ENCODE results near the gene AGK. TPM values are rescaled to one million over a fixed set of nuclear protein-coding genes. Genes with fewer than 3 reads are reported as not detected.

The AGK gene
- polyA plus RNA-seq, 4 donors: 35.2 to 40.8 (median 39.3) TPM

DNA sequence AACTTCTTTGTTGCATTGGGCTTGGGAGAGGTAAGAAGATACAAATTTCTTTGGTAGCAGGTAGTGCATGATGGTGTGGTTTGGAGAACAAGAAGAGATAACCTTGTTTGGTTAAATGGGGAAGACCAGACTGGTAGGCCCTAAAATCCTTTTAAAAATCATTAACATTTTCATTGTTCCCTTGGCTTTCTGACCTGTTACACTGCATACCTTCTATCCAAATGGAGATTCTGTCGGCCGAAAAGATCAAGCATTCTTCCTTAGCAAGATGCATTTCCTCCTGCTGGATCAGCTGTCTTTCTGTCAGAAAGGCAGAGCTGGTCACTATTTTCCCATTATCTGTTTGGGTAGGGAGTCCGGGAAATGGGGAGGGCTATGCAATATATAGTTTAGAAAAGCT lies 33.7 kb downstream of the AGK start:
- DNase-seq (ENCODE audit: low read depth in 4 of 4, low spot score in 3 of 4): no peak

DNA sequence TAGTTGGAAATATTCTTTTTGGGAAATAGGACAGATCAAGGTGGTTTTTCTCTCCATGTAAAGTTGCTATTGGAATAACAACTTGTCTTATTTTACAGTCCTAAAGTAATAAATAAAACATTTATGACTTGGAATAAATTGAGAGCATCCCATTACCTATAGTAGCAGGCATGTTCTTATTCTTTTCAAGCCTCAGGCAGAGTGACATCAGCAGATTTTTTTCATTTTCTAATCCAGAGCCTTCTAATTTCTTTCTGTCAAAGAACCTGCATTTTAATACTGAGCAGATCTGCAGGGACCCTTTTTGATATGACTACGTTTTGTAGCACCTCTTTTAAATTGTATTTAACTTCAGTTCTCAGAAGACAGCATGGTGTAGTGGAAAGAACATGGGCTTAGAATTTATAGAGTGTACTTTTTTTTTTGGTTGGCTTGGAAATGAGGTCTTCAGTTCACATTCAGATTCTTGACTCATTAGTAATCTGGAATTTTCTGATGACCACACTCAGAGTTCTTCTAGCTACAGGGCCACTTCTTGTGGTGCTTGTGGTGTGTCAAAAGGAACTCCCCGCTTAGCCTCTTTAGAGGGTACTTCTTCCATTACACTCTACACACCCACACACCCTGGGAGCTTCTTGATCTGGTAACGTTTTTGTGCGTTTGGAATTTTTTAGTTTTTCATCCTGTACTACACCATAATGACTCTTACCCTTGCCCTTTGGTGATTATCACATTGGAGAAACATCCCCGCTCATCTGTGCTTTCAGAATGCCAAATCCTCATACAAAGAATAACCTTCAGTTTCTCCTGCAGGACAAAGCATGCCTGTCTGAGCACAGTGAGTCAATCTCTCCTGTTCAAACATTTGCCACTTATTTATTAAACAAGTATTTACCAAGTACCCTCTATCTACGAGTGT lies 34.6 kb downstream of the AGK start:
- no peak for DNase-seq (ENCODE audit: low read depth in 4 of 4, low spot score in 3 of 4)

DNA sequence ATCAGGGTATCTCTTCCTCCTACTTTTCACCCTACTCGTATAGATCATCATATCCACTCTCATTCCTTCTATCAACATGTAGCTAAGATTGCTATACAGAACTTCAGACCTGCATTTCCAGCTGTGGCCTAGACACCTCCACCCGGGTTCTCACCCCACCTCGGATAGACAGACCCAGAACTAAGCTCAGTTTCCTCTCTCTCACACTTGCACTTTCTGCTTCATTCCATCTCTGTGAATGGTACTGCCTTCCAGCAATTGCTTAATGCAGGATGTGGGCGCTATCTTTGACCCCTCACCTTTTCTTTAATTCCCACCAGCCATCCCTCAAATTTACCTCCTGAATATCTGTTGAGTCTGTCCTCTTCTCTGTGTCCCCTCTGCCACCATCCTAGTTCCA lies 35.7 kb downstream of the AGK start:
- DNase-seq (ENCODE audit: low read depth in 4 of 4, low spot score in 3 of 4): no peak

DNA sequence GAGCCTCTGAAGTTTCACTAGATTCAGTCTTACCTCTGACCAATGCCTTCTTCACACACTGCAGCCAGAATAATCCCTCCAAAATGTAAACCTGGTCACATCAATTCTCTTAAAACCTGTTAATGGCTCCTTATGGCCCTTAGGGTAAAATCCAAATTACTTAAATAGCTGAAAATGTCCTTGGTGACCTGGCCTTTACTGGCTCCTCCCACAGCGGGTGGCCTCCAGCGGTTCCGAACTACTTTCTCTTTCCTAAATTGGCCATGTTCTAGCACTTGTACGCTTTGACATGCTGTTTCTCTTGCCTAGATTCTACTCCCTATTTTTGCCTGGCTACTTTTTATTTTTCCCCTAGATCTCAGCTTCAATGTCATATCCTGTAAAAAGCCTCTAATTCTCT lies 36.1 kb downstream of the AGK start:
- no peak for DNase-seq (ENCODE audit: low read depth in 4 of 4, low spot score in 3 of 4)

DNA sequence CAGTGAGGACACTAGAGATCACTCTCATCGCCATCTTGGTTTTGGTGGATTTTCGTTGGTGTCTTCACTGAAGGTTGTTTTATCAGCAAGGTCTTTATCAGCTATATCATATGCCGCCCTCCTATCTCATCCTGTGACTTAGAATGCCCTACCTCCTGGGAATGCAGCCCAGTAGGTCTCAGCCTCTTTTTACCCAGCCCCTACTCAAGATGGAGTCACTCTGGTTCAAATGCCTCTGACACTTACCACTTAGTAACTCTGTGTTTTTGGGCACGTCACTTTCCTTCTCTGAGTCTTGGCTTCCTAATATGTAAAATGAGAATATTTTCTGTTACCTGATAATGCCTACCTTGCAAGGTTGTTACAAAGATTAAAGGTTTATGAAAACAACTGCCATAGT lies 37.7 kb downstream of the AGK start:
- no peak for DNase-seq (ENCODE audit: low read depth in 4 of 4, low spot score in 3 of 4)

DNA sequence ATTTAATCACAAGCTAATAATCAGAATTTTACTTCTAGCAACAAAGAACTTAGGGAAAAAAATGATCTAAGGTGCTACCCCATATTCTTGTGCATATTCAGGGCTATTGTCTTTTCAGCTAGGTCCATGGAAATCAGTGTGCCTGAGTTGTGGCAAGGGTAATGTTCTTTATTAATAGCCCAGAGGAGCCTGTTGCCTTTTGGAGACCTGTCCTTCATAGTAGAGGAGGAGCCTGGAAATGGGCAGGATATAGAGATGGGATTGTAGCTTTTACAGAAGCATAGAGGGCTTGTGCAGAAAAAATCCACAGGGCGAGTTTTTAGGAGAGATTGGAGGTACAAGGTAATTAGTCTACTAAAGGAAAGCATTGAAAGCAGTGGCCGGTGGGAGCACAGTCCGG lies 38.9 kb downstream of the AGK start:
- no peak for DNase-seq (ENCODE audit: low read depth in 4 of 4, low spot score in 3 of 4)

DNA sequence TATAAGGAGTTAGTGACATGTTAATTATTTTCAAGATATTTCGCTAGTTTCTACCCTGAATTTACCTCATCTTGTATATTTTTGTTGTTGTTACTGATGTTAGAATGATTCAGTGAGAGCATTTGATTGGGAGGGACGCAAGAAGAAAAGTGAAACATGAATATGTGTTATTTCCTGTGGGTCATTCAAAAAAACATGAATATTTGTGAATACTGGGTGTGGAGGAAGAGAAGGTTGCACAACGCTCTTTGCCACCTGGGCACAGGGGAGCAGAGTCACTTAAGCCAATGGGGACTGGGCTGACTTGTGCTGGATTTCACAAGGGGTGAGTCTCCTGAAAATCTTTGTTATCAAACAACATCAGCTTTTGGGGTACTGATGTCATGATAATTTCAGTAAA lies 39.5 kb downstream of the AGK start:
- no peak for DNase-seq (ENCODE audit: low read depth in 4 of 4, low spot score in 3 of 4)

DNA sequence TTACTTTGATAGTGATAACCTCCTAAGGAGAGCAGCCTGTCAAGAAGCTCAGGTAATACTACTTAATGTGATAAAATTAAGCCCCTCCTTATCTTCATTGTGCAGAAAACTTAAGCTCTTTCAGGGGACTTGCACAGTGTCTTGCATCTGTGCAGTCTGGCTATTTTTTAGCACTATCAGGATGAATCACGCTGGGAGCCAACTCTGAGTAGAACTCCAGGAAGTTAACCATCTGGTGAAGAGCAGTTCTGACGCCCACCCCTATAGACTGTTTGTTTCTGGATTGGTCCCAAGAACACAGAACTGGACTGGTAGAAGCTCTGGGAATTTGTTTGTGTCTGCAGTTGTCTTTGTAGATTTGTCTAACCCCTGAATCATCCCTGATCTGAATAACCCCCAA lies 41.9 kb downstream of the AGK start:
- no peak for DNase-seq (ENCODE audit: low read depth in 4 of 4, low spot score in 3 of 4)

DNA sequence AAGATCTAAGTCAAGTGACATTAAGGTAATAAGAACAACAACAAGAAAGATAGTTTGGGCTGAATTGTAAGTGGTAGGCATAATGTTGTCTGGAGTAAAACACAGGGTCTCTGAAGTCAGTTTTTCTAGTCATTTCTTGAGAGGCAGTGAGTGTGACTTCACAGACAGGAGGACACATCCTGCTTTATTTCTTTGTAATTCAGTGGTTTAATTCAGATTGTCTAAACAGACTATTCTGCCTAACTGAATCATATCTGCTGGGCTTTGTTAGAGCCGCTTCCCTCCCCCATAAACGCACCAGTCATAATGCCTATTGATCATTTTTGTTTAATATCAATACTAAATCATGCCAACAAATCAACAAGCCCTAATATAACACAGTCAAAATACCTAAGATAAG lies 46.8 kb downstream of the AGK start:
- no peak for DNase-seq (ENCODE audit: low read depth in 4 of 4, low spot score in 3 of 4)

DNA sequence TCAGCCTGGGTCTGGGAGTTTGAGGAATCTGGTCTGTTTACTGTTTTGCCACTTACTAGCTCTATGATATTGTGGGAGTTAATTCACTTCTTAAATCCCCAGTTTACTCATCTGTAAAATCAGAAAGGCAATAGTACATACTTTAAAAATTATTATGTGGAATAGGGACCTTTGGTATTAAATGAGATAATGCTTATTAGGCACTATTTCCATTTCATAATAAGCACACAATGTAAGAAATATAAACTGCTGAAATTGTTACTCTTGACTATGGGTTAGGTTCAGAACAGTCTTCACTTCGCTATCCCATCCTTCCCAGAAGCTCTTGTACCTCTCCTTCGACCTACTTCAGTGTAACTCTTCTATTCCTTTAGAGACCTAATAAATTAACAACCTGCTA lies 47.2 kb downstream of the AGK start:
- DNase-seq (ENCODE audit: low read depth in 4 of 4, low spot score in 3 of 4): no peak

DNA sequence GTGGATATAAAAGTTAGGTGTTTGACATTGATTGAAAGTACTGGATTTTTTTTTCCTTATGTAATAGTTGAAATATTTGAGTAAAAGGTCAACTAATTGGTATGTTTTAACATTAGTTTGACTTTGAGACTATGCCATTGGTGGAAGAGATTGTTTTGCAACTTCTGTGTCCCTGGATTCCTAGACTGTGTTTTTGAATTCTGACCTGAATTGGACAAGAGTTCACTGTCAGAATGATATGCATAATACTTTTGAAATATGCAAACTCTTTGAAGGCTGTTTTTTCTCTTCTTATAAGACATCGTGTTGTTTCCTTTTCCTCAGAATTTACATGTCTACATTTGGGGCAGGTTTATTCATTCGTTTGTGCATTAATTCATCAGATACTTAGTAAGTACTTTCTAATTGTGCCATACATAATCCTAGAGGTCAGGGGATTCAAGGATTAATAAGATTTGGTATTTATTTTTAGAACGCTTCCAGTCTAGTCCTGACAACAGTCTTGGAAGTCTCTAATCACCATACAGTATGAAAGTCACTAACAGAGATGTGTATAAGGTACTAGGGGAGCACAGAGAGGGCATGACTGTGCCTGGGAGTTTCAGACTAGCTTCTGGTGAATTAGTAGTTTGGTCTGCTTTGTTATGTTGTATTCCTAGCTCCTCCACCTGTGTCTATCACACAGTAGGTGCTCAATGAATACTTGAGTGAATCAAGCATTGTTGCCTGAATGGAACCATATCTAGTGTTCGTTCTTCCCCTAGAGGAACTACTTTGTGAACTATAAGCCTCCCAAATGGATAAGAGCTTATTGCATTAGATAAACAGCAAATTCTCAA lies 49.2 kb downstream of the AGK start:
- no peak for DNase-seq (ENCODE audit: low read depth in 4 of 4, low spot score in 3 of 4)

DNA sequence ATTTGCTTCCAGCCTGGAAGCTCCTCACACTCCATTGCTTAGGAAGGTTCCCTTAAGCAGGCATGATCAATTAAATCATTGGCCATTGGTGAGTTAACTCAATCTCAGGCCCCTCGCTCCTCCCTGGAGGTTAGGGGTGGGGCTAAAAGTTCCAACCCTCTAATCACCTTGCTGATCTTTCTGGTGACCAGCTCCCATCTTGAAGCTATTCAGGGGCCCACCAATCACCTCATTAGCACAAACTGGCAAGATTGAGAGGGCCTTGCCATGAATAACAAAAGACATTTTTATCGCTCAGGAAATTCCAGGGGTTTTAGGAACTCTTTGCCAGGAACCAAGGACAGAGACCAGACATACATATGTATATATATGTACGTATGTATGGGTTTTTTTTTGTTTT lies 58.4 kb downstream of the AGK start:
- DNase-seq (ENCODE audit: low read depth in 4 of 4, low spot score in 3 of 4): no peak

DNA sequence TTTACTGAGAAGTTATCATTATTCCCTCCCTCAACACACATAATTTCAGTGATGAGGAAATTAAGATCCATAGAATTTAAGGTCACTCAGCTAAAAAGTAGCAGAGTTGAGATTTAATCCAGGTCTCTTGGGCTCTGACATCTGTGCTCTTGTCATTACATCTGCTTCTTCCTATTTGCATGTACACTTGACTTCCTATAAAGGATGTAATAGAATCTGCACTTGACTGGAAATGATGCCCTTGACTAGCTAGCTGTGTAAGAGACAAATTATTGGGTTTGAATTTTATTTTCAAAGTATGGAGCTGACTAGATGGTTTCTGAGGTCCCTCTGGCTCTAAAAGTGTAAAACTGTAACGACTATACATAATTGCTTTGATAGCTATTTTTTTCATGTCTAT lies 59.5 kb downstream of the AGK start:
- DNase-seq (ENCODE audit: low read depth in 4 of 4, low spot score in 3 of 4): no peak

DNA sequence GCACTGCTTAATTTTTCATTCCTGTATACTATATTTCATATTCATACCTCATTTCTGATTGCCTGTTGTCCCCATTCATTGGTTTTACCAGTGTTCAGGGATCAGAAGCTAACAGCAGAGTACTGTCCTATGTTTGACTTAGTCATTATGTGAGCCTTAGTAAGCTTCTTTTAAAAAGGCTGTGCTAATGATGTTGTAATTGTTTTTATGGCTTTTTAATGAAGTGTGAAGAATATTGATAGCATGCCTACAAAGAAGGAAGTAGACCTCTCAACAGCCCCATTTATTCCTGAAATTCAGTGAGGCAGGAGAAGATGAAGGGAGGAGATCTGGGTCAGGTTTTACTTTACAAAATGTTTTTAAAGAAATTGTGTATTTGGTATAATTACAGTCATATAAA lies 61.7 kb downstream of the AGK start:
- DNase-seq (ENCODE audit: low read depth in 4 of 4, low spot score in 3 of 4): no peak

DNA sequence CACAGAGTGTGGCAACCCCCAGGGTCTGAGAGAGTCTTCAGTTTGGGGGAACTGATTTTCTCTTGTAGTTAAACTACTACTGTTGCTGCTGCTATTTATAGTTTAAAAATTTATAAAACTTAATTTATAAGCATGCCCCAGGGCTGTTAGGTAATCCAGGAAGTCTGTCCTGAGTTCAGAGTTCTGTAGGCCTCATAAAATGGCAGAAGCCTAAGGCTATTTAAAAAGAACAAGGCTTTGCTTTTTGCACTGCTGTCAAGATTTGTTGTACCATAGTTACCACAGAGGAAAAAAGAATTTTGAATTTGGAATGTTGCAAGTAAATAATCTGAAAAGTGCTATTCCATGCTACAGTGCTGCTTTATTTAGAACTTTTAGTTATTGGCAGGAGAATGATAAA lies 66.1 kb downstream of the AGK start:
- DNase-seq (ENCODE audit: low read depth in 4 of 4, low spot score in 3 of 4): no peak

DNA sequence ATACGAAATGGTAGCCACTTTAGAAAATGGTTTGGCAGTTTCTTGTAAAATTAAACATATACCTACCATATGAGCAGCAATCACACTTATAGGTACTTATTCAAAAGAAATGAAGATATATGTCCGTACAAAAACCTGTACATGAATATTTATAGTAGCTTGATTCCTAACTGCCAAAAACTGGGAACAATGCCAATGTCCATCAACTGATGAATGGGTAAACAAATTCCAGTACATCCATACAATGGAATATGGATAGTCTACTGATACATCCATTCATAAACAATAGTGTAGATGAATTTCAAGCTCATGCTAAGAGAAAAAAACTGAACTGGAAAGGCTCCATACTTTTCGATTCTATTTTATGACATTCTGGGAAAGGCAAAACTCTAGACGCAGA lies 68.5 kb downstream of the AGK start:
- no peak for DNase-seq (ENCODE audit: low read depth in 4 of 4, low spot score in 3 of 4)

DNA sequence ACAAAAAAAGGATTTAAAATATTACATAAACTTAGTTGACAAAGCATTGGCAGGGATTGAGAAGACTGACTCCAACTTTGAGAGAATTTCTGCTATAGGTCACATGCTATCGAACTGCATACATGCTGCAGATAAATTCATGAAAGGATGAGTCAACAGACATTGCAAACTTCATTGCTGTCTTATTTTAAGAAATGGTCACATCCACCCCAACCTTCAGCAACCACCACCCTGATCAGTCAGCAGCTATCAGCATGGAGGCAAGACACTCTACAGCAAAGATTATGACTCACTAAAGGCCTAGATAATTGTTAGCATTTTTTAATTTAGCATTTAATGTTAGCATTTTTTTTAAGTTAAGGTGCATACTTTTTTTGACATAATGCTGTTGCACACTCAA lies 73.6 kb downstream of the AGK start:
- no peak for DNase-seq (ENCODE audit: low read depth in 4 of 4, low spot score in 3 of 4)

DNA sequence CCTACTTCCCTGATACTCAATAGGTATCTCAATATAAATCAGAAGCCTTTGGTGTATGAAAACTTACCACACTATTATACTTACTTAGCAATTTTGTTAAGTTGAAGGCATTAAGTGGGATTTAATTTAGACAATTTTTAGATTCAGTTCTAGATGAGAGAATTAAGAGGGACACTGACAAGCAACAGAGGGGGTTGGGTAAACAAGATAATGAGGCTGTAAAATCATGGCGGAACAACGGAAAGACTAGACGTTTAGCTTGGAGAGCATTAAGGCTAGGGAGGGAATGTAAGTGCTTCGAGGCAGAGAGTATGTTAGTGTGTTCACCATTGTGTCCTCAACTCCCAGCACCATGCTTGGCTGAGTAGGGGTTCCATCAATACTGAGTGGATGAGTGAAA lies 79.4 kb downstream of the AGK start:
- no peak for DNase-seq (ENCODE audit: low read depth in 4 of 4, low spot score in 3 of 4)

DNA sequence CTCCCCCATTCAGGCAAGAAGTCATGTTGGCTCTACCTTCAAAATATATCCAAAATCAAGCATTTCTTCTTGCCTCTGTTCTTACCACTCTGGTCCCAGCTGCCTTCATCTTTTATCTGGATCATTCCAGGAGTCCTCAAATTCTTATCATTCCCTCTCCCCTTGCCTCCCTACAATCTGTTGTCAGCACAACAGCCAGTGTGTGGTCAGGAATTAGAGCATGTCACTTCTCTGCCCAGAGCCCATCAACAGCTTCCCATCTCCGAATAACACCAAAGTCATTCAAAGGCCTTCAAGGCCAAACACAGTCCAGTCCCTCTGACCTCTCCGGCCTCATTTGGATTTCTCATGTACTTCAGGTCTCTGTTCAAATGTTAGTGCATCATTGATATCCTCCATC lies 80.3 kb downstream of the AGK start:
- DNase-seq (ENCODE audit: low read depth in 4 of 4, low spot score in 3 of 4): no peak

DNA sequence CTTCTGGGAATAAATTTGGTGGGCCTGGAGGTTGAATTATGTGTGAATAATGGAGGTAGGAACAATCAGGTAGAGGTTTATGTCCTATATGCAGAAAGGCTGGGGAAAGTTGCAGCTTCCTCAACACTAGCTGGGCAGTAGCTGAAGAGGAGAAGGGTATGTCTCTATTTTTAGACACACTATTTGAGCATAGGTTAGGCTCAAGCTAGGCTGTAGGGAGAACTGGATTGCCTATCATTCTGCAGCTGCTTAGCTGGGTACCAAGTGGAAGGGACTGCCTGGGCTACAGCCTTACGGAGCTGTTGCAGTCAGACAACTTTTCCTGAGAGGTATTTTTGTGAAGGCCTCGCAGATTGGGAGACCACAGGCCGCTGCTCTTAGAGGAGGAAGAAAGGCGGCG lies 82.9 kb downstream of the AGK start:
- no peak for DNase-seq (ENCODE audit: low read depth in 4 of 4, low spot score in 3 of 4)

DNA sequence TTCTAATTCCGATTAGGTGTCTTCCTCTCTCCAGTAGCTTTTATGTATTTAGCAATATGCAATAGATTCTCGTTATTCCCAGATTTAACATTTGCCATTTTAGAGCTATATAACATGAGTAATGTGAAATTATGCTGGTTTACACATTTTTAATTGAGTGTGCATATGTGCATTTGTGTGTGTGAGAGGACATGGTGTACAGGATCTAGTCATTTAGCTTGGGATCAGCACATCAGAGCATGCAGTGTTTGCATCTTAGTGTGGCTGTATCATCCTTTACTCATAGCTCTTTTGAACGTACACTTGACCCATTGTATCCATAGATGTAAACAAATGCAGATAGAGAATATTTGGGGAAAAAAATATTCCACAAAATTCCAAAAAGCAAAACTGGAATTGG lies 84.8 kb downstream of the AGK start:
- no peak for DNase-seq (ENCODE audit: low read depth in 4 of 4, low spot score in 3 of 4)

DNA sequence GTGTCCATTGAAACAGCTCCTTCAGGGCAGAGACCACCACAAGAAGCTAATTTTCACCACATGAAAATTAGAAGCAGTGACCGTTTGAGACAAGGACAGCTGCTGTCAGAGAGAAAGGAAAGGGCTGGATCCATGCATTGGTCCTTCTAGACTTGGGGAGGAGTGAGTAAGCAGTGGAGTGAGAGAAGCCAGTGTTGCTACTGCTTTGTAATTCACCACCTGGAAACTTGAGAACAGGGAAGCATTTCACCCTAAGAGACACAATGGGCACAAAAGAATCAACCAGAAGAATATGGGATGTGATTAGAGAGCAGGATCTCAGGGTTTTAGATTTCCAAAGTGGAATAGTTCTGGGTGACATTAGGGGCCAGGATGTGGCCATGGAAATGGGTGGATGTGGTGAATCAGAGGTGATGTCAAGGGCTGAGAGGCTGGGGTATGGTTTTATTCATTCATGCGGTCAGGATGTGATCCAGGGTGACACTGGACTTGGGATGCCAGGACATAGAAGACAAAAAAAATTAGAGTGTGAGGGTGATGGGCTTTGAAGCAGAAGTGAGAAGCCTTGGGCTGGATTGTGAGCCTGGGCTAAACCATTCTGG lies 89.1 kb downstream of the AGK start:
- DNase-seq (ENCODE audit: low read depth in 4 of 4, low spot score in 3 of 4): no peak

Measured in right renal pelvis (tissue), 4 donors.